Femur (tissue), 1 donor: ENCODE measurements around the gene ASPG.

ENCODE experiments used
- DNase-seq: peaks from one replicate; pipeline ENCODE4 v3.0.0-alpha.2; 2017

Gene ASPG

DNA sequence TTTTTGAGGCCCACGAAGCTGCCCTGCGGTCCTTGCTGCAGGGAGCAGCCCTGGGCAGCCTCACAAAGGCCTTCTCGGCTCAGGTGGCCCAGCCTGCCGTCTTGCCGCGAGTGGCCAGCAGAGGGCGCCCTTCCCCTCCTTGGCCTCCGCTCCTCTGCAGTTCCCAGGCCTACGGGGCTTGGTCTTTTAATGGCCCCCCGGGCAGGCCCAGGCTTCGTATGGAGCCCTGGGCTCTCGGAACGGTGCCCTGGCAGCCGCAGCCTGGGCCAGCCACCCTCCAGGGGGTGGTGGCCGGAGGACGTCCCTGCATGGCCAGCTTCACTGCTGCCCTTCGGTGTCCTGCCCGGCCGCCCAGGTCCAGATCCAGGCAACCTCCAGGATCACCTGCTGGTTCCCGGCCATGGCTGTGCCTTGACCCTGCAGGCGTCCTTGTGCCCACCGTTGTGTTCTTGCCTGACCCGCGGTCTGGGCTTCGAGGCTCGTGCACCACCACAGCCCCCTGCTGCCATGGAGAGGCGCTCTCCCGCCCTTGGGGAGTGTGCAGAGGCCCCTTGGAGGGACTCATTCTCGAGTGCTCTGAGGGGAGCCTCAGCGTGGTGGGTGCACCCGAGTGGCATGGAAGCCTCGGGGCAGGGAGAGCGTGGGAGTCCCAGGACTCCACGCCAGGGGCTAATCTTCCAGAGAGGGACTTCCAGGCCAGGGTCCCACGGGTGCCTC is 9.4 kb downstream of the ASPG start:
- peak; percentile 63 for DNase-seq

DNA sequence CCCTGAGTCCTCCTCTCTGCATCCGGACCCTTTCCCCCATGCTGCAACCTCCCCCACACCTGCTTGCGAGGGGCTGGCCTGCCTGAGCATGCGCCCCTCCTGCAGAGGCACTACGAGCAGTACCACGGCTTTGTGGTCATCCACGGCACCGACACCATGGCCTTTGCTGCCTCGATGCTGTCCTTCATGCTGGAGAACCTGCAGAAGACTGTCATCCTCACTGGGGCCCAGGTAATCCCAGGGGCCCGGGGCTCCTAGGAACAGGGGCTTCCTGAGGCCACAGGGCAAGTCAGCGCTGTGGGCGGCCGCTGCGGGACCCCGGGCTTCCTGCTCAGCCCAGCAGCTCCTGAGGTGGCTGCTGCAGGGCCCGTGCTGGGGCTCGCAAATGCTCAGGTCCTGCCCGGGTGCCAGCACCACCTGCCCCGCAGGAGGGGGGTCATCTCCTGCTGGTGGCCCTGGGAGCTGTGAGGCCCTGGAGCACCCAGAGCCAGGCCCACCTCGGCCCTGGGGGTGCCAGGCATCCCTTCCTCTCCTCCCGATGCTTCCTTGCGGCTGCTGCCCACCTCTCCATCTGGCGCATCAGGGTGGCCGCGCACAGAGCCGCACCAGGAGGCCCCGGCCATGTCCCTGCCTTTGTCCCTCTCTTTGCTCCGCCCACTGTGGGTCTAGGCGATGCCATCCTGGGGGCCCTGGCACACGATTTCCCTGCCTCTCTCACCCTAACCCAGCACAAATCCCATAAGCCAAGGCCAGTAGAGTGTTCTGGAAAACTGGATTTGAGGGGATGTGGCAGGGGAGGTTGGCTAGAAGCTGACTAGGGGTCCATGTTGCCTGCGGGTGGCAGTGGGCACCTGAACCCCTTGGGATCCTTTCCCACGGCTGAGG is 10.2 kb downstream of the ASPG start:
- no peak for DNase-seq

DNA sequence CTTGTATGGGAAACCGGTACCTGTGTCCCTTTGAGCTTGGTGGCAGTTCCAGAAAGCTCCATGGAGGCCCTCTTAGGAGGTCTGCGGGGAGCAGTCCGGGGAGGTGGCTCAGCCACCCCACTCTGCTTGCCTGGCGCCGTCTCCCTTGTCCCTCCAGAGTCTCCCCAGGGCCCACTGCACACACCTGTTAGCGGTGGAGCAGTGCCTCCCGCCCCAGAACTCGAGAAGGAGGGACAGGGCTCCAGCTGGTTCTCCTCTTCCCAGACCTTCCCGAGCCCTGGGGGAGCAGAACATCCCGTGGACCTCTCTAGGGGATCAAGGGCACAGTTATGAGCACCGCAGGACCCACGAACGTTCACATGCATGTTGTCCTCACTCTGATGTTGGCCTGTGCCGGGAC is 10.8 kb downstream of the ASPG start:
- no peak for DNase-seq

DNA sequence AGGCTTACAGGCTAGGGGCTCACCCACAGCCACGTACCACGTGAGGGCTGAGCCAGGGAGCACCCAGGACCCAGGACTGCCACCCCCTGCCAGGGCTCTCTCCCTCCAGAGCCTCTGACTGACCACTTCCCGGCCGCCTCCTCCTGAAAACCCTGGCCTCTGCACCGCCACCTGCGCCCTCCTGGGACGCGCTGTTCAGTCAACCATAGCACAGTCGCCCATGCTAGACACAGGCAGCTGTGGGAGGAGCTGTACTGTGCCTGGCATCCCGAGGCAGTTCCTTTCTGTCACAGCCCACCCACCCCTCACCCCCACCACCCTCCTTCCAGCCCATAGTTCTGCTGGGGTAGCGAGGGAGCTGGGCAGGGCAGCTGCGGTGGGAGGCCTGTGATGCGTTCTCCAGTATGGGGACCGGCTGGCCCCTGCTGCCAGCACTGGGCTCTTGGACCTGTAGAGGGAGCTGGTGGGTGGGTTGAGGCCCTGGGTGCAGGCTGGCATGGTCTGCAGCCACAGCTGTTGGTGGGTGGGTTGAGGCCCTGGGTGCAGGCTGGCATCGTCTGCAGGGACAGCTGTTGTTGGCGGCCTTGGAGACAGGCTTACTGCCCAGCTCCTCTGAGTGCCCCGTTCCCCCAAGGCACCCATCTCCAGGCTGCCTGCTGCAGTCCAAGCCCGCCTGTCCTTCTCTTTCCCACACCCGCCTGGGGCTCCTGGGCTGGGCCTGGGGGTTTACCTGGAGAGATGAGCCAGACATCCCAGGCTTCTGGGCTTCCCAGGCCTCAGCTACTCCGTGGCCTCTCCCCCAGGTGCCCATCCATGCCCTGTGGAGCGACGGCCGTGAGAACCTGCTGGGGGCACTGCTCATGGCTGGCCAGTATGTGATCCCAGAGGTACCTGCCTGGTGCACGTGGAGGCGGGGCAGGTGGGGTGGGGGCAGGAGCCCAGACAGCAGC is 11.5 kb downstream of the ASPG start:
- peak; percentile 50 for DNase-seq

DNA sequence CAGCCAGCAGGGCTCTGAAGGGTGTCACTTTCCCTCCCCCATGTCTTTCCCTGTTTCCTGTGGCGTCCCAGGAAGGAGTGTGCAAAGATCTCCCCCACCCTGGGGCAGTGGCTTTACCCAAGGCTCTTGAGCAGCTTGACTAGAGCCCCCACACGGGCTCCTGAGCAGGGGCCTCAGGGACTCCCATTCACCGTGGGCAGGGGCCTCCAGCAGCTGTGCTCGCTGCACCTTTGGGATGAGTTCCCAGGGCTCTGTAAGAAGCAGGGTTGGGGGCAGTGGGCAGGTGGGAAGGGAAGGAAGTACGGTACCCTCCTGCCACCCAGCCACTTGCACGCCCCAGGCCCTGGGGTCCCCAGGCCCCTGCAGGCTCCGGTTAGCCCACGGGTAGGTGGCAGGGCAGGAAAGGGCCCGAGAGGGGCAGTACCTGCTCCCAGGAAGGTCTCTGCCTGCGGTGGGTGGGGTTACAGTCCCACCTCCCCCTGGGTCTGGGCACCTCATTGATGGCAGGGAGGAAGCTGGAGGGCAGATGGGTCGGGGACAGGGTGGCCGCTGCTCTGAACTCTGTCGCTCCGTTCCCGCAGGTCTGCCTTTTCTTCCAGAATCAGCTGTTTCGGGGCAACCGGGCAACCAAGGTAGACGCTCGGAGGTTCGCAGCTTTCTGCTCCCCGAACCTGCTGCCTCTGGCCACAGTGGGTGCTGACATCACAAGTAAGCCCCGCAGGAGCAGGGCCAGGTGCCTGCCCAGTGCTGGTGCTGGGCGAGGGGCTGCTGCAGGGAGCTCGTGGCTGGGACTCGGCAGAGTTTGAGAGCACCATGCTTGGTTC is 13.0 kb downstream of the ASPG start:
- DNase-seq = no peak

DNA sequence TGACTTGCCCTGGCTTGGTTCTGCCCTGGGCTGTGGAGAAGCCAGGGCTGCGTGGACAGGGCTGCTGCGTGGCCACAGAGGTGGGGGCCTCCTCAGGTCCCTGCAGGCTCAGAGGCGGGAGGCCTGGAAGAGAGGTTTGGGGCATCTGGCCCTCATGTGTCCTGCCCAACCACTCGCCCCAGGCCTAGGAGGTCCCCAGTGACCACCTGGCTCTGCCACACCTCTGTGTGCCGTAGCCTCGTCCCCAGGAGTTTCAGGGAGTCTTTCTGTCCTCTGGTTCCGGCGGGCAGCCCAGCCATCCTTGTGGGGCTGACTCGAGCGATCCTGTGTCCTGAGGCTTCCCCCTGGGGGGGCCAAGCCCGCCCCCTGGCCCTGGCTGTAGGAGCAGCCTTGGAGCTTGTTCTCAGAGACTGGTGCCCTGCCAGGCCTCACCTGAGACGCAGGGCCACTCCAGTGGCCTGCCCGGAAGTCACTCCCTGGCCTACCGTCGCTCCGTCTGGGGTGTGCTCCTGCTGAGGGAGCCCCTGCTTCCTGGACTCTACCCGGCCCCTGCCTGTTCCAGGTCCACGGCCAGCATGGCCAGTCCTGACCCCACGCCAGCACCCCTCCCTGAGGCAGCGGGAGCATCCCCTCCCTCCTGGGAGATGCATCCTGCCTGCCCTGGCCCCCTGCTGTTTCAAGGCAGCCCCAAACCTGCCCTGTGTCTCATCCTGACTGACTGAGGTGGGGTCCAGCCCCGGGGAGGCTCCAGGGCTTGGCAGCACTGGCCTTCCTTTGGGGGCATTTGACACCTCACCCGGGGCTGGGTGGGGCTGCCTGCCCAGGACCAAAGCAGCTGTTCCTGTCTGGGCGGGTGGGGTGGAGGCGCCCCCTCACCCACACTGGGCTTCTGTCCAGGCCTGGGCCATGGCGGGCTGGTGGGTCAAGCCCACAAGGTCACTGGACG is 13.9 kb downstream of the ASPG start:
- DNase-seq = no peak

DNA sequence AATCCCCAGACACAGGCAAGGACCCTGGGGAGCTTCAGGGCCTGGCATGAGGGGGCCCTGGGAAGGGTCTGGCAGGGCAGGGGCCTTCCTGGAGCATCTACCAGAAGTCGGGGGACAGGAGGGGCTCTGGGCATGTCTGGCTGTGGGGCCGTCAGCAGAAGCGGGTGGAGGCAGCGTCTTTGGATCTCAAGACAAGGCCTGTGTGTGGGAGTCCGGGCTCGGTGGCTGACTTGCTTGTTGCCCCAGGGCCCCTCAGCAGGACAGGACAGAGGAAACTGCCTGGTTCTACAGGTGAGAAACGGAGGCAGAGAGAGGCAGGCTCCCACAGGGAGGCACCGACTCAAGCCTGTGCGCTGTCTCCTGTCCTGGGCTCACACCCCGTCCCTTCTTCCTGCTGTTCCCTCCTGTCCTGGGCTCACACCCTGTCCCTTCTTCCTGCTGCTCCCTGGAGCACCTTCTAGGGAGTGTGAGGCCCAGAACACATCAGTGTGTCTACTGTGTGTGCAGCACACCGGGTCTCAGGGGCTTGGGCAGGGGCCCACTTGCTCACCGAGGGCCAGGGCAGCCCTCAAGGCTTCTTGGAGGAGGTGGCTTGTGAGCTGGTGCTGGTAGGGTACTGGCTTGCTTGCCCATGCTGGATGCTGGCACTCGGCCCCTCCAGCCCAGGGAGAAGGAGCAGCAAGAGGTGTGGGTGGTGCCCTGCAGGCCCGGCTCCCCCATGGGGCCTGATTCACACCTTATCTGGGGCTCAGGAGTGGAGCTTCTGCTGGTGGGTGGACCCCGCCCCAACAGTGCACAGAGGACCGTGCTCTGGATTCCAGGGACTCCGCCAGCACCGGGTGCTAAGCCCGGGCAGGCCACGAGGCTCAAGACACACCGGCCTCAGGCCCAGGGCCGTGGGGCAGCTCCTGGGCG is 14.9 kb downstream of the ASPG start:
- DNase-seq = no peak

DNA sequence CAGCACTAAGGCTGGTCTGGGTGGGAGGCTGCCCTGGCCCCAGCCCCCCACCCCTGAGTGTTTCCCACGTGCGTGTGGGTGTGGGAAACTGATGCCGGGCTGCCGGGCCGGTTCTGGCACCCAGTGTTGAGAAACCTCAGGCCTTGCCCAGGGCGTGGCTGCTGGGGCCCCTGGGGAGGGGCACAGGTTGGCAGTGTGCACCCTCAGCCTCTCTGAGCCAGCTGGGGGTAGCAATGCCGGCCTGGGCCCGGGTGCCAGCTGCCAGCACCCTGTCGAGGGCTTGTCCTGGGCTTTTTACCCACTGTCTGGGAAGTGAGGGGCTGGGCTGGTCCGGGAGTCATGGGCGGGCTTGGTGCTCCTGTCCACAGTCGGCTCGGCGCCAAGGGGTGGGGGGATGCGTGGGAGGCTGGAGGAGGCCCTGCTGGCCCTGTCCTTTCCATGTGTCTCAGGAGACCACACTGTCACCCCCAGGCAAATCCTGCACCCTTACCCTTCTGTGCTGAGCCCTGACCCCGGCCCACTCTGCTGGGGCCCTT is 15.7 kb downstream of the ASPG start:
- no peak for DNase-seq

DNA sequence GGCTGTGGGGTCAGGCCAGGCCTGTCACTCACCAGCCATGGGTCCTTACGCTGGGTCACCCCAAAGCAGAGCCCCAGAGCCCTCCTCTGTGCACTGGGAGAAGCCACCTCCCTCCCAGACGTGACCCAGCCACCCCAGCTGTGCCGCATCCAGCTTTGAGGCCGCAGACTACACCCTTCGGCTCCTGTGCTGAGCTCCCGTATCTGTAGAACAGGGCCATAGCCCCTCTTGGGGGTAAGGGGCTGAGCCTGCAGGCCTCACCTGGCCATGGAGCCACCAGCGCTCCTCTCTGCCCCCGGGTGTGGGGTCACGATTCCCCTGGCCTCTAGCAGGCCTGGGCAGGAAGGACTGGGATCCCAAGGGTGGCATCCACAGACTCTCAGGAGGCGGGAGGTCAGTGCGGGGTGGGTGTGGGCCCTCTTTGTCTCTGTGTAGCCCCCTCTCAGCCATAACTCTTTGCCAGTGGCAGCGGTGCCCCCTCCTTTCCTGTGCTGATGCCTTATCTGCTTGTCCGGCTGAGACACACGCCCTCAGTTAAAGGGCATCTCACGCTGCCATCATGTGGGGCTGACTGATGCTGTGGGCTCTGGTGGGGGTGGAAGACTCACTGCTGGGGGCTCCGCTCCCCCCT is 16.3 kb downstream of the ASPG start:
- no peak for DNase-seq

DNA sequence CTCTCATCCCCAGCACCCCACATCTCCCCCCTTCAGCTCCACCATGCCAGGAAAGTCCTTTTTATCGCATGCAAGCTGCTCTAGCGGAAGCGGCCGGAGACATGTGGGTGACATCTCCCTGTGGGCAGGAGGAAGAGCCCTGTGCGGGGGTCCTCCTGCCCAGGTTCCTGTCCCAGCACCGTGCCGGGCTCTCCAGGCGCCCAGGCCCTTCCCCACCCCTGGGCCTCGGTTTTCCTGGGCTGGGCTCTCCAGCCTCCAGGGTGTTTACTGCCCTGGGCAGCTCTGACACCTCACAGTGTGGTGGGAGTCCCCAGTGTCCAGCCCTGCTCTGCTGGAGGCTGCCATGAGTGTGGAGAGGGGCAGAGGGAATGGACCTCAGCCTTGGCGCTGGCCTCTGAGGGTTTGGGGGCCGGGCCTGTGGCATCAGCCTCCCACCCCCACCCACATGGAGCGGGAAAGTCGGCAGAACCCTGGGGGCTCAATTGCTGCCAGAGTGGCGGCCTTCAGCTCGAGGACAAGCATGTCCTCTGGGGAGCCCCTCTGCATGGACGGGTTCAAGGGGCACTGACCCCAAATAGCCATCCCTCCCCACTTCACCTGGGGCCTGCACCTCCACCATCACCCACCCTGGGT is 16.9 kb downstream of the ASPG start:
- no peak for DNase-seq

DNA sequence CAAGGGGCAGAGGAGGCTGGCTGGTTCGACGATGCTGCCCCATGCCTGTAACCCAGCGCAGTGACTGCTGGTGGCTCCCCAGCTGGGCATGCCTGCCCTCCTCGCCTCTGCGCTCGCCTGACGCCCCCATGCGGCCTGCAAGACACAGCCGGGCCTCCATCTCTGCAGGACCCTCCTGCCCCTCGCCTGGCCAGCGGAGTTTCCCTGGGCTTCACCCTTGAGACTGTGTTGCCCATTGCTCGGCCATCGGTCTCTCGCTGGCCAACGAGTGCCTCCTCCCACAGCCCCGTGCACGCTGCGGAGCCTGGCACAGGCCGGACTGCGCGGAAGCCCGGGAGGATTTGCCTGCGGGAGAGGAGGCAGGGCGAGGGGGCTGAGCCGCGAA is 17.6 kb downstream of the ASPG start:
- no peak for DNase-seq

DNA sequence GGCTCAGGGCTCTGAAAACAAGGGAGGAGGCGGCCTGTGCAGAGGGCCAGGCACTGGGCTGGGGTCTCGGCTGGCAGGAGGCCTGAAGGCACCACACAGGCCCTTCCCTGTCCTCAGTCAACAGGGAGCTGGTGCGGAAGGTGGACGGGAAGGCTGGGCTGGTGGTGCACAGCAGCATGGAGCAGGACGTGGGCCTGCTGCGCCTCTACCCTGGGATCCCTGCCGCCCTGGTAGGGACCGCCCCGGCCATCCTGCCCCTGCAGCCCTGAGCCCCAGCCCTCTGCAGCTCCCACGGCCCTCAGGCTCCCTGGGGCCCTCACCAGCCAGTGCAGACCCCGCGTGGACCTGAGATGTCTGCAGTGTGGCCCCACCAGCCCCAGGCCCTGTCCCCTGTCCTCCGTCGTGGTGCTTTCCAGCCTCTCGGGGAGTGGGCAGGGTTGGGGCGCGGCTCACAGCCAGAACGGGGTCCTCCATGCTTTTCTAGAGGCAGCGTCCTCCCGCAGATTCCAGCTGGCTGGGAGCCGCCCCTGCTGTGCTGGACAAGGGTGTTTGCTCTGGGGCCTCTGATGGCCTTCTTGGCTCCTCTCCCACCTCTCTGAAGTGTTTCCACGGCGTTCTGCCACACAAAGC is 18.1 kb downstream of the ASPG start:
- DNase-seq = no peak

DNA sequence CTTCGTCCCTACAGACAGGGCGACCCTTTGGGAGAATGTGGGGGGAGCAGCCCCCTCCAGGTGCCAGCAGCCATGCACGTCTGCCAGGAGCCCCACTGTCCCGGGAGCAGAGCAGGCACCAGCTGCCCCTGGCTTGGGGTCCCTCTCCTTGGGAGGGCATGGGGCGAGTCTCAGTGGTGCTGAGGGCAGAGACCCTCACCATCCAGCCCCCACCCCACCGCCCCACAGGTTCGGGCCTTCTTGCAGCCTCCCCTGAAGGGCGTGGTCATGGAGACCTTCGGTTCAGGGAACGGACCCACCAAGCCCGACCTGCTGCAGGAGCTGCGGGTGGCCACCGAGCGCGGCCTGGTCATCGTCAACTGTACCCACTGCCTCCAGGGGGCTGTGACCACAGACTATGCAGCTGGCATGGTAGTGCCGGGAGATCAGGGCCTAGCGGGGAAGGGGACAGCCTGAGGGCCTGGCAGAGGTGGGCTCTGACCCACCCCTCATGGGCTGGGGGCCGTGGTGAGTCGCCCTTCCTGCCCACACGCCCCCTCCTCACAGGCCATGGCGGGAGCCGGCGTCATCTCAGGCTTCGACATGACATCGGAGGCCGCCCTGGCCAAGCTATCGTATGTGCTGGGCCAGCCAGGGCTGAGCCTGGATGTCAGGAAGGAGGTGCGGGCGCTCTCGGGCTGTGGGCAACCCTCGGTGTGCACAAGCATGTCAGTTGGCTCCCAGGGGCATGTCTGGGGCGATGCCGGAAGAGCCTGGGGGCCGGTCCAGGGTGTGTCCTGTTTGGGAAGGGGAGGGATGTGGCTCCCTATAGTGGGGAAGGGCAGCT is 18.8 kb downstream of the ASPG start:
- peak; percentile 13 for DNase-seq

DNA sequence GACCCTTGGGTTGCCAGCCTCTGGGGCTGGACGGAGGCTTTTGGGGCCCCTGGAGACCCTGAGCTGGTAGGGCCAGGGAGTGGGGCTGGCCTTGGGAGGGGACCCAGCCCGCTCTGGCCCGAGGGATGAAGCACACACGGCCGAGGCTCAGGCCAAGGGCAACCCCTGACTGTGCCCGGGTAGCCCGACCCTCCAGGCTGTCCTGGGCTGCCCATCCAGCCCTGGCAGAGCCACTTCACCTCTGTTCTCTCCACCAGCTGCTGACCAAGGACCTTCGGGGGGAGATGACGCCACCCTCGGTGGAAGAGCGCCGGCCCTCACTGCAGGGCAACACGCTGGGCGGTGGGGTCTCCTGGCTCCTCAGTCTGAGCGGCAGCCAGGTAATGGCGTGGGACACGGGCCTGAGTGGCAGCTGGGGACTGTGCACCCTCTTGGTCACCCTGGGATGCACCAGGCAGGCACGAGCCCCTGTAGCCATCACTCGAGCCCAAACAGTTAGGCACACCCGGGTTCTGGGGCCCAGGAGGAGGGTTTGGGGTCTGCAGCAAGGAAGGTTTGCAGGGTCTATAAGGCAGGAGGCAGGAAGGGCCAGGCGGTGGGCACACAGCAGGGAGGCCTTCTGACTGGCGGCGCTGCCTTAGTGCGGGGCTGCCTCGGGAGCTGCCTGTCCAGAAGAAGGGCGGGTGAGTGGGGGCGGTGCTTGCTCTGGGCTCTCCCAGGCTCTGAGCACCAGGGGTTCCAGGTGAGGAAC is 19.7 kb downstream of the ASPG start:
- peak; percentile 9 for DNase-seq

DNA sequence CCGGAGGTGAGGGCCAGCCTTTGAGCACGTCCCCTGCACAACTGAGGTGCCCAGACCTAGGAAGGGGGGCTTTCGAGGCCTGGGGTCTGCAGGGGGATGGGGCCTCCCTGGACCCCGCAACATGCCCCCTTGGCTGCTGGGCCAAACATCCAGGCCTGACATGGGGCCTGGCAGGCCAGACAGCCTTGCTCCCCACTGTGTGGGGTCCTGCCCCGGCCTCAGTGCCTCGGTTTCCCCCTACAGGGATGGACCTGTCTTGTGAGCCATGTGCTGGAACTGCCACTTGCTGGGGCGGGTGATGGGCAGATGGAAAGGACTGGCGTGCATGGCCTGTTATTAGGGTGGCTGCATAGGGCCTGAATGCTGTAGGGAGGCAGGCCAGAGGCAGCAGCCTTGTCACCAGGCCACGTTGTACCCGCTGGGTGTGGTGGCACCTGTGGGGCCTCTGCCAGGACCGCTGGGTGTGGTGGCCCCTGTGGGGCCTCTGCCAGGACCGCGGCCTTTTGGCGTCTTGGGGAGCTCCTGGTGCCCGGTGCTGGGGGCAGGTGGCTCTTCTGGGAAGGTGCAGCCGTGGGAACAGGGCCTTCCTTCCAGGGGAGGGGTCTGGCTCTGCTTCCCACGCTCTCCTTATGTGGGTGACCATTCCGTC is 20.4 kb downstream of the ASPG start:
- DNase-seq = peak; percentile 15

DNA sequence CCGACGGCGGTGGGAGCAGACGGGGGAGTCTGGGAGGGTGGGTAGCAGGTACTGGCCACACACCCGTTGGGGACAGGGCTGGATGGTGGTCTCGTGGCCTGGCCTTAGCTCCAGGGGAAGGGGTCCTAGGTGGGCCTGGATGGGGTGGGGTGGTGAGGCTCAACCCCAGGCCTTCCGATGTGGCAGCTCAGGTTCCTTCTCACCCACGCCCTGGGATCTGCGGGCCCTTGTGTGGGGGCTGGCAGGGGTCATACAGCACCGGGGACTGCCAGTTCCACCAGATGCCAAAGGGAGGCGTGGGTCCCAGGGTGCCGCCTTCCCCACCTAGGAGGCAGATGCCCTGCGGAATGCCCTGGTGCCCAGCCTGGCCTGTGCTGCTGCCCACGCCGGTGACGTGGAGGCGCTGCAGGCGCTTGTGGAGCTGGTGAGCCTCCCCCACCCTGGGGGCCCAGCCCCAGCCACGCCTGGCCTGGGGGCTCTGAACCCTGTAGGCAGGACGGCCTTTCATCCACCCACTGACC is 21.0 kb downstream of the ASPG start:
- peak; percentile 9 for DNase-seq
